Inflammatory macrophage (primary cell): ENCODE data around the gene OR2T10.
"Not testable (repeated sequence)": the region's sequence is repeated elsewhere in the genome, so short reads cannot be mapped to it uniquely, and the experiment has no call there.

ENCODE experiments used
- DNase-seq, 2 donors: peaks; one replicate each; pipeline ENCODE4 v3.0.0-alpha.2; 2020 to 2022

Gene OR2T10

DNA sequence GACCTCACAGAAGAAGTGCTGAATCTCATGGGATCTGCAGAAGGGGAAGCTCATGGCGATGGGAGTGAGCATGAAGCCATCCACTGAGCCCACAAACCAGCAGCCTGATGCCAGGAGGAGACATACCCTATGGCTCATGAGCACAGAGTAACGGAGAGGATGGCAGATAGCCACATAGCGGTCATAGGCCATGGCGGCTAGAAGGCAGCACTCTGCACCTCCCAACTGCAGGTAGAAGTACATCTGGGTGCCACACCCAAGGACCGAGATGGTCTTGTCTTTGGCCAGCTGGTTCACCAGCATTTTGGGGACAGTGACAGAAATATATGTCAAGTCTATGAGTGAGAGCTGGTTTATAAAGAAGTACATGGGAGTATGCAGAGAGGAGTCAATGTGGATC, 4.3 kb downstream of the OR2T10 start:
- no peak for DNase-seq

DNA sequence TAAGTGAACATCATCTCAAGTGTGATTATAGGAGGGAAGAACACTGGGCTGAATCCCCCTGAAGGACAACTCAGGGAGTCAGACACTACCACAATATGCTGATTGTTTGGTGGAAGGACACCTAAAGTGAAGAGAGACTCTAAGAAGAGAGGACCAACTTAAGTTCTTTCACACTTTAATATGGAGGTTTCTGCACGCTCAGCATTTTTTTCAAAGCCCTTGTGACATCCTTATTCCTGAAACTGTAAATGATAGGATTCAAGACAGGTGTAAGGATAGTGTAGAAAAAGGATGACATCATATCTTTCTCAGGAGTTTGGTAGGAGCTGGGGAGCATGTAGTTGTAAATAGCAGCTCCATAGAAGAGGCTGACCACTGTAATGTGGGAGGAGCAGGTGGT, 4.8 kb downstream of the OR2T10 start:
- no peak for DNase-seq

DNA sequence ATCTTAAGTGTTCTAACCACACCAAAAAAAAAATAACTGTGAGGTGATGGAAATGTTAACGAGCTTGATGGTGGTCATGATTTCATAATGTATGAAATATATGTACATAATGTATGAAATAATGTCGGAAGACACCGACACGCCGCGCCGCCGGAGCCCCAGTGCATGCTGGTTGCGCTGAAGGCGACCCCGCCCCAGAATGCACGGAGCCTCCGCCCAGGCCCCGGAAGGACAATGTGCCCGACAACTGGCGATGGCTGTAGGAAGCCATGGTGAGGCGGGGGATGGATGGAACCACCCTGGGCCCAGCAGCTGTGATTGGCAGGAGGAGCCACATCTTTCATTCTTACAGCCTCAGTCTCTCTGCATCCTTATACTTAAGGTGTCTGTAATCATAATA, 7.4 kb downstream of the OR2T10 start:
- DNase-seq, result no peak

DNA sequence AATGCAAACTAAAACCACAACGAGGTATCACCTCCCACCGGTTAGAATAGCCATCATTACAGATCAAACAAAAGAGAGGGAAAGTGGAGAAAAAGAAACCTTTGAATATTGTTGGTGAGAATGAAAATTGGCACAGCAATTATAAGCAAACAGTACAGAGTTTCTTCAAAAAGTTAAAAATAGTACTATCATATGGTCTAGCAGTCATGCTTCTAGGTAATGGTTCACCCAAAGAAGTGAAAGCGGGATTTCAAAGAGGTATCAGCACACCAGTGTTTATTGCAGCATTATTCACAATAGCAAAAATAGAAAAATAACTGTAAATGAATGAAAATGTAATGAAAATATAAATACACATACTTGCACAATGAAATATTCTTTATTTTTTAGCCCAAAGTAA, 8.2 kb downstream of the OR2T10 start:
- DNase-seq, result no peak

DNA sequence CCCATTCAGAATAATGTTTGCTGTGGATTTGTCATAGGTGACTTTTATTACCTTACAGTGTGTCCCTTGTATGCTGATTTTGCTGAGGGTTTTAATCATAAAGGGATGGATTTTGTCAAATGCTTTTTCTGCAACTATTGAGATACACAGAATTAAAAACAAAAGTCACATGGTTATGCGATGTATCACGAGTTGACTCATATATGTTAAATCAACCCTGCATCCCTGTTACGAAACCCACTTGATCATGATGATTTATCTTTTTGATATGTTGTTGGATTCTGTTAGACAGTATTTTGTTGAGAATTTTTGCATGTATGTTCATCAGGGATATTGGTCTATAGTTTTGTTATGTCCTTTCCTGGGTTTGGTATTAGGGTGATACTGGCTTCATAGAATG, 12.2 kb downstream of the OR2T10 start:
- no peak for DNase-seq

DNA sequence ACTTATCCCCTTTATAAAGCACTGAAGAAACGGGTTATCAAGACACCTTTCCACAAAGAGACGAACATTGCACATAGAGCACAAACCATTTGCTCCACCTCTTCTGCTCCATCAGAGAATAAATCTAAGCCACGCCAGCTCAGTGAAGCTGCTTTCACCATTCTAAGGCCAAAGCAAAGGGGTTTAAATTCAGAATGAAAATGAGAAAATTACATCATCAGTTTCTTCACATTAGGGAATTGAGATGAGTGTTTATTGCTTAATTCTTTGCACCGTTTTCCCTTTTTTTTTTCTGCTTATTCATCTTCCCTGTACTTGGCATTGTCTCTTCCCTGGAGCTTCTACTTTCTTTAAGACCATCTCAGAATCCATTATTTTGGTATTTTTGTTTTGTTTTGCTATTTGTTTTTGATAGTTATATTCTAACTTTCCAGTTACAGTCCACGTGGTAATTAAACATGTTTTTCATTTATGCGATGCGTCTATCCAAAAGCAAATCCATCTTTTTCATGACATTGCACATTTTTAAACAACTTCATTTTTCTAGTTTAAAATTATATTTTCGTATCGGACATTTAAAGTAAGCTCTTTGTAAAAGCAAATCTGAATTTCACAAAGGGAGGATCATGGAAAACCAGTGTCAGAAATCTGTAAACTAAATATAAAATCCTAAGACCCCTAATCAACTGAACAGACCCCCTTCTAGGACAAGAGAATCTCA, 21.1 kb downstream of the OR2T10 start:
- DNase-seq, result peak in 1 of 2 donors; percentile 69

DNA sequence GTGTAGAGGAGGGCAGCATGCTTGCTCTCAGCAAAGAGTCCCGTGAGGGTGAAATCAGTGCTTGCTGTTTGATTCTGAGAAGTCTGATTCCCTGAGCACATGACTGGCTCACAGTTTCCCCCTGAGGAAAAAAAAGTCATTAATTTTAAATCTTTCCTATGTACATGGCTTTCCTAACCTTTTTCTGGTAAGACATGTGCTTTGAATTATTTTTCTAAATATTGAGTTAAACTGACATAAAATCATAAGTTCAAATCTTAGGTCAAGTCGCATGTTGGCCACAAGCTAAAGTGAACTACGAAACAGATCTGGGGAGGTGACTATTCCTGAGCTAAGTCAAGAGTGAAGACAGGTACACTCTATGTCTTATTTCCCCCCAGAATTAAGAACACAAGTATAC, 22.8 kb downstream of the OR2T10 start, which contains the start of gene OR2T34:
Gene OR2T34, minus strand, starts transcription at position 101 of the 400 bp plus-strand sequence. Its CDS starts 0 bp downstream, at position 101.
- DNase-seq, result not testable (repeated sequence)

DNA sequence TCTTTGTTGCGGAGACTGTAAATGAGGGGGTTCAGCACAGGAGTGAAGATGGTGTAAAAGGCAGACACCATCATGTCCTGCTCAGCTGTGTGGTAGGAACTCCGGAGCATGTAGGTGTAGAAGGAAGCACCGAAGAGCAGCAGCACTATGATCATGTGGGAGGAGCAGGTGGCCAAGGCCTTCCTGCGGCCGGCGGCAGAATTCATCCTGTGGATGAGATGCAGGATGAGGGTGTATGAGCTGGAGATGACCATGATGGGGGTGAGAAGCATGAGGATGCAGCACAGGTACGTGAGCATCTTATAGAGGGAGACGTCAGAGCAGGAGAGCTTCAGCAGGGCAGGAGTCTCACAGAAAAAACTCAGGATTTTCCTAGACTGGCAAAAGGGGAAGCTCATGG, 23.6 kb downstream of the OR2T10 start:
- not testable (repeated sequence) for DNase-seq

DNA sequence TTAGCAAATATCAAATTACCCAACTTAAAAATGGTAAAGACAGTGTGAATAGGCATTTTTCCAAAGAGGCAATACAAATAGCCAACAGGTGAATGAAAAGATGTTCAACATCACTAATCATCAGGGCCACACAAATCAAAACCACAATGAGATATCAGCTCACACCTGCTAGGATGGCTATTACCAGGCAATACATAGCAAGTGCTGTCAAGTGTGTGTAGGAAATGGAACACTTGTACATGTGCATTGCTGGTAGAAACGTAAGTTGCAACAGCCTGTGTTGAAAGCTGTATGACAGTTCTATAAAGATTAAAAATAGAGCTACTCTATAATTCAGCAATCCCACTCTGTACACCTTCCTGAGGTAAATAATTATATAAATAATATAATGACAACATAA, 25.5 kb downstream of the OR2T10 start:
- not testable (repeated sequence) for DNase-seq

DNA sequence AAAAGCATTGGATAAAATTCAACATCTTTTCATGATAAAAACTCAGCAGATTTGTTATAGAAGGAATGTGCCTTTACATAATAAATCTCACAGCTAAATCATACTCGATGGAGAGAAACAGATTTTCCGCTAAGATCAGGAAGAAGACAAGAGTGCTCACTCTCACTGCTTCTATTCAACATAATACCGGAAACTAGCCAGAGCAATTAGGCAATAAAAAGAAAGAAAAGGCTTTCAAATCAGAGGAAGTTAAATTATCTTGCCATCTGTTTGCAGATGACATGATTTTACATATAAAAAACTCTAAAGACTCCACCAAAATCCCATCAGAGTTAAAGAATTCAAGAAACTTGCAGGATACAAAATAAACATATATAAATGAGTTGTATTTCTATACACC, 26.7 kb downstream of the OR2T10 start:
- peak in 1 of 2 donors; percentile 63 for DNase-seq

DNA sequence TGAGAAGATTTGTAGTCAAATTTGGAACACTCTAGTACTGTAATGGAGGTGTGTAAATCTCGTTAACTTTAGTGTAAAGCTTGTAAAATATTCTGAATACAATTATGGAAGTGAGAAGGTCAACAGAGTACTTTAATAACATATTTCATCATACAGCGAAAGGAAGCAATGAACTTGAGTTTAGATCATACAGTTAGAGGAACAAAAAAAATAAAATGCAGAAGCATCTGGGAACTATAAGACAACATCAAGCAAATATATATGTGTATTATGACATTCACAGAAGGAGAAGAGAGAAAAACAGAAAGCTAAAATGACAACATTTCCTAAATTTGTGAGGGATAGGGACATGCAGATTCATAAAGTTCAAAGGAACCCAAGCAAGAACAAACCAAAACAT, 28.5 kb downstream of the OR2T10 start:
- peak; percentile 15 to 91 for DNase-seq

DNA sequence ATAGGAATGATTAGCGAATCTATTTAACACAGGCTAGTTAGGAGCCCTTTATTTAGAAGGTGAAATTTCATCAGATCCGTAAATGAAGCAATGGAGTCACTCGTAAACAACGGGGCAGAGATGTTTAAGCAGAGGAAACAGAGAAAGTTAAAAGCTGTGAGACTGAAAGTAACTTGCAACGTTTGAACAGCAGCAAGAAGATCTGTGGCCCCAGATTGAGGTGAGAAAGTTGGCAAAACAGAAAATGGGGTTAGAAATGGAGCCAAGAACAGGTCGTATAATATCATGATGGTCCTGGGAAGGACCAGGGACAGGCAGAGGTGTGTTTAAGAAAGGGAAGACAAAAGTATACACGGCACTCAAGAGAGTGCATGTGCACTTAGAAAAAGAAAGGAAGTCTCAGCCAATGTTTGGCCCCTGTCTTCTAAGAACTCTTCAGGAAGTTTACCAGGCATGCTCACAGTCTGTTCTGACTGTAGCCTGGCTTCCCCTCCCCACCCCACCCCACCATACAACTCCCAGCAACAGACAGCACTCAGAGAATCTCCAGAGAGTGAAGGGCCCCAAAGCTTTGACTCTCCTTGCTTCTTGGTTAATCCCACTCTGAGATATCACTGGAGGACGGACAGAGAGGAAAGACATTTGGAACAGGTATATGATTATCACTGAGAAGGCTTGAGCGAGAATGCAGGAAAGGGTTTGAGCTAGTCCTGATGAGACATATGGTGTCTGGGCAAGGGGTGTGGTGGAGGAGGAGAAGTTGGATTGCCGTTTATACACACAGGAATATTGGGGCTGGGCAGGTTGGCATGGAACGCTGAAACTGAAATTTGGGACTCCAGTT, 31.7 kb downstream of the OR2T10 start:
- not testable (repeated sequence) for DNase-seq

DNA sequence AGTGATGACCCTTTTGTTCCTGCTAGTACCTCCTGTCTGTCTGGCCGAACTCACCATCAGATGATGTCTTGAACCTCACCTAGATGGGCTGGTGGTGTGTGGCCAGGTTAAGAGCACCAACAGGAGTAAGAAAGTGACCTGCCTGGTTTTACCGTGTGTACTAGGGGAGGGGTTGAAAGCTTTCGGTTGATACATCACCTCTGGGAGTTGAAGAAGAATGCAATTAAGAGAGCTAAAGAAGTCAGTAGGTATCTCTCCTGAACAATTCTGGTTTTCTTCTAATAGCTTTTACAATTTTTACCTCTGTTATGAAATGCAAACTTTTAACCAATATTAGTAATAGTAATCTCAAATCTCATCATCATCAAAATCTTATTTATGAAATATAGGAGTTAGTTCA, 34.8 kb downstream of the OR2T10 start, which contains the start of gene OR2T29:
Gene OR2T29, minus strand, starts transcription at position 101 of the 400 bp plus-strand sequence. CDS start 3,281 bp downstream, outside the sequence.
- DNase-seq, result not testable (repeated sequence)

DNA sequence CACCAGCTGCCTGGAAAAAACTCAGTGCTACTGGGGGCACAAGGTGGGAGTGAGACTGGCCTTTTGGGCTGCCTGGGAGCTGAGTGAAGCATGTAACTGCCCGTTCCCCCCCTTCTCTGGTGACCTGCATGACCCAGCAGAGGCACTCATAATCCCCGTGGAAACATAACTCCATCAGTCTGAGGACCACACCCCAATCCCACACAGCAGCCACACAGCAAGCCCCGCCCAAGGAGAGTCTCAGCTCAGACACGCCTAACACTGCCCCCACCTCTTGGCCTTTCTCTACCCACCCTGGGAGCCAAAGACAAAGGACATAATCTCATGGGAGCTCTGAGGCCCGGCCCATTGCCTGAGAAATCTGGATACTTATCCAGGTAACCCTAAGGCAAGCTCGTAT, 46.5 kb downstream of the OR2T10 start:
- DNase-seq, result not testable (repeated sequence)

DNA sequence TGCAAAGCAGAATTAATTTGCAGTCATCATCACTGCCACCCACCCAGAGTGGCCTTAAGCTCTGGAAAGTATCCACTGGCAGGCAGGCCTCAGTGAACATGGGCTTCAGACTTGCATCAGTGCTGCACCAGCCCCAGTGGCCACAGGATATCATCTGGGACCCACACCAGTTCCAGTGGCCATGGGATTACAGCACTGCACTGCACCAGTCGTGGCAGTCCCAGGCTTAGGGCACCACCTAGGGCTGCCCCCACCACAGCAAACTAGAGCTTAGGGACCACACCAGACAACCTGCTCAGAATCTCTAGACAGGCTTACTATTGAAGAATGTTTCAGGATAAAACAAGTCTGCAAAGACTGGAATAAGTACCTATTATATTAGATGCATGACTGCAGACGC, 50.1 kb downstream of the OR2T10 start:
- DNase-seq, result not testable (repeated sequence)
